Activated naive CD4-positive, alpha-beta T cell treated with anti-CD3 and anti-CD28 coated beads, Interleukin-2, amount 50 U/mL, for 24 hours (primary cell): ENCODE data around the gene RPS2.
A peak's percentile ranks its signal among the peaks of the same experiment; 100 is the strongest.

Experiments
- H3K27ac Mint-ChIP-seq: one replicate; pipeline ENCODE4 v1.8.0; 2021; ENCODE audit warnings: mild to moderate bottlenecking, mixed read lengths
- H3K27me3 Mint-ChIP-seq: one replicate; pipeline ENCODE4 v1.8.0; 2021; ENCODE audit warnings: mixed read lengths
- H3K36me3 Mint-ChIP-seq: one replicate; pipeline ENCODE4 v1.8.0; 2021; ENCODE audit warnings: mixed read lengths
- H3K4me1 Mint-ChIP-seq: one replicate; pipeline ENCODE4 v1.8.0; 2021; ENCODE audit warnings: mixed read lengths
- H3K4me3 Mint-ChIP-seq: one replicate; pipeline ENCODE4 v1.8.0; 2021; ENCODE audit warnings: mild to moderate bottlenecking, mixed read lengths
- H3K9me3 Mint-ChIP-seq: one replicate; pipeline ENCODE4 v1.8.0; 2021; ENCODE audit warnings: mixed read lengths

RPS2 gene

DNA sequence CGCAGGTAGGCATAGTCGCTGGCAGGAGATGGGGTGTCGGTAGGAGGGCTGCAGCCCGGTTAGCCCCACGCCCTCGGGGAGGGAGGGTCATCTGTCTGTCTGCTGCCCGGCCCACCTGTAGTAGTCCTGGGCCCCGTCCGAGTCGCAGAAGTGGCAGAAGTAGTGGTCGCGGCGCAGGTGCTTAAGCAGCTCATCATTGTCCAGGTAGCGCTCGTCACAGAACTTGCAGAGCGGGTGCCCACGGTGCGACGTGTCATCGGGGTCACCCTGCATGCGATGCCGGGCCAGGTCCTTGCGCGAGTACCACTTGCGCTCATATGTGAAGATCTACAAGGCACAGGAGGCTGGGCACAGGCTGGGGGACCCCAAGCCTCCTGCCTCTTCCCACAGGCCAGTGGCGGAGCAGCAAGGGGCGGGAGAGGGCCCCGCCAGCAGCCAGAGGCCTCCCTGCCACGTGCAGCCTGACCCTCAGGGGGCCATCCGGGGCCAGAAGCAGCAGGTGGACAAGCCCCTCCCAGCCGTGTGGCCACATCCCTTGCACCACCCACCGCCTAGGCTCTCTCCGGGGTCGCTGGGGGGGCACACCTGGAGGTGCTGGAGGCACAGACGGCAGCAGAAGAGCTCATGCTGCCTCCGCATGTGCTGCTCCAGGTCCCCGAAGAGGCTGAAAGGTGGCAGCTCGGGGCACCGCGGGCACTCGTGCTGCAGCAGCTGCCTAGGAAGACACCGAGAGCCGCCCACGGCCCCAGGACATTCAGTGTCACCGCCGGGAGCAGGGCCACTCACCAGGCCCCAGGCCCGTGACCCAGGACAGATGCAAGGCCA lies 38.0 kb upstream of the RPS2 start:
- H3K4me3 Mint-ChIP-seq, result no peak overlapping the region
- no peak overlapping the region for H3K27ac Mint-ChIP-seq
- H3K9me3 Mint-ChIP-seq, result no peaks in the 10 kb centered on the region
- H3K36me3 Mint-ChIP-seq, result peaks cover 3% of the 10 kb centered on the region
- peaks cover 22% of the 10 kb centered on the region for H3K4me1 Mint-ChIP-seq
- no peaks in the 10 kb centered on the region for H3K27me3 Mint-ChIP-seq

DNA sequence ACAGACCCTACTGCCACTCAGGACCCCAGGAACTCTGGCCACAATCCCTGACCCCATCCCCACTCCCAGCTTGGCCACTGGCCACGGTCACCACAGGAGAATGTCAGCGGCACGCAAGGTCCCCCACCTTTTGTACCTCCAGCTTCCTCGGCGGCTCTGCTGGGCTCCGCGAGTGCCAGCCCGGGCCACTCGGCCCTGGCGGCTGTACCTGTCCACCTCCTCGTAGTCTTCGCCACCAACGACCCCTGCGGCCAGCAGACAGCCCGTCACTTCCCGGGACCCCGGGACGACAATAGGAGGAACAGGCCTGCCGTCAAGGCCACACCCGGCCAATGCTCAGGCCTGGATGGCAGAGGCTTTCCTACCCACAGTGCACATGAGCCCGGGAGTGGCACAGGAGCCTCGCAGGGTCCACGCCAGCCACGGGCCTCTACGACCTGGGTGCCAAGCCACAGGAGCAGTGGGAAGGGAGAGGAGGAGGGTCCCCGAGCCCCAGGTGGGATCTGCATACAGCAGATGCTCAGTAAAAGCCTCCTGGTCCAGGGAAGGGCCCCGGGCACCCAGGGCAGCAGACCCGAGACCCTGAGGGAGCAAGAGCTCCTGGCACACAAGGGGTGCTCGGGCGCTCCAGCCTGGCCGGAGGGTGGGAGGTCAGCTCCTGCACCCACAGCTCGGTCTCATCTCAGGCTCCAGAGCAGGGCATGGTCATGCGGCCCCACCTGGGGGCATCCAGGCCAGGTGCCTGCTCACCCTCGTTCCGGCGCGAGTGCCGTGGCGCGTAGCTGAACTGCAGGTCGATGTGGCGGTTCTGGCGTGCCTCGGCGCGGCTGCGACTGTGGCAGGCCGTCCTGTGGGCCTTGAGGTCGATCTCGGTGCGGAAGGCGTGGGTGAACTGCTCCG lies 37.1 kb upstream of the RPS2 start:
- no peaks in the 10 kb centered on the region for H3K9me3 Mint-ChIP-seq
- peaks cover 13% of the 10 kb centered on the region for H3K4me1 Mint-ChIP-seq
- H3K27me3 Mint-ChIP-seq, result no peaks in the 10 kb centered on the region
- peaks cover 4% of the 10 kb centered on the region for H3K36me3 Mint-ChIP-seq
- no peak overlapping the region for H3K27ac Mint-ChIP-seq
- H3K4me3 Mint-ChIP-seq, result no peak overlapping the region

DNA sequence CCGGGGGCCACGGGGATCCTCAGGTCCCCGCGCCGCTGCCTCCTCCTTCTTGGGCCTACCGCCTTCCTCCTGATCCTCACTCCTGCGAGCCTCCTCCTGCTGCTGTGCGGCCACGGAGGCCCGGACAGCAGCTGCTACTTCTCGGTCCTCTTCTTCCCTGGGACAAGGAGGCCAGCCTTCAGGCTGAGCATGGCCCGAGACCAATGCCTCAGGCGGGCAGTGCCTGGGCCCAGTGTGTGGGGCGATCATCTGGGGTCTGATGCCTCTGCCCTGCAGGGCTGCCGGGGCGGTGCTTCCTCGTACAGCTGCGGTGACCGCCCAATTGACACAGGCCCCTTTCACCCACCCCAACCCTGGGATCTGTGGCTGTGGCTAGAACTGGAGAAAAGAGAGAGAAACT lies 36.4 kb upstream of the RPS2 start:
- H3K4me1 Mint-ChIP-seq, result peaks cover 9% of the 10 kb centered on the region
- no peak overlapping the region for H3K4me3 Mint-ChIP-seq
- H3K36me3 Mint-ChIP-seq, result peaks cover 4% of the 10 kb centered on the region
- H3K9me3 Mint-ChIP-seq, result no peaks in the 10 kb centered on the region
- no peaks in the 10 kb centered on the region for H3K27me3 Mint-ChIP-seq
- no peak overlapping the region for H3K27ac Mint-ChIP-seq

DNA sequence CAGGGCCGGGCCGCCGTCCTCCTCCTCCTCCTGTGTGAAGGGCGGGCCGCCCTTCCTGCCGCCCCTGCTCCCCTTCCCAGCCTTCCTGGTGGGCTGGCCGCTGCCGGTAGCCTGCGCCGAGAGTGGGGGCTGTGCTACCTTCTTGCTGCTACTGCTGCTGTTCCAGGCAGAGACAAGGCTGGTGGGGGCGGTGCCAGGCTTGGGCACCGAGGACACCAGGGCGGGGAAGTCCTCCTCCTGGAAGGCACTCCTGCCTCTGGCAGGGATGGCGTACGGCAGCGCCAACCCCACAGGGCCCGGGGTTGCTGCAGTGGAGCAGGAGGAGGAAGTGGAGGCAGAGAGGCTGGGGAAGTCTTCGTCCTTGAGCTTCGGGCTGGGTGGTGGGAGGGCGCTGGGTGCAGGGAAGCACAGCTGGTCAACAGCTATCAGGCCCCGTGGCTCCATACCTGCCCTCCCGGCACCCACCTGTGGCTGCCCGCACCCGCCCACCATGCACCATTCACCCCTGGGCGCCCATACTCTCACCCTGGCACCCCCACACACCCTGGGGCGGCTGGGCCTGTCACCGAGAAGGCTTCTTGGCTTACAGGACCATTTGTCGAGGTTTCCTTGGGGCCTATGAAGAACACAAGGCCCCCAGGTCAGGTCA lies 35.4 kb upstream of the RPS2 start:
- Mint-ChIP-seq H3K9me3 (no peaks in the 10 kb centered on the region), H3K4me3 (no peak overlapping the region), H3K4me1 (peaks cover 6% of the 10 kb centered on the region), H3K36me3 (peaks cover 4% of the 10 kb centered on the region), H3K27ac (no peak overlapping the region), H3K27me3 (no peaks in the 10 kb centered on the region)

- Mint-ChIP-seq H3K4me3 (no peak overlapping the region), H3K4me1 (peaks cover 3% of the 10 kb centered on the region), H3K9me3 (no peaks in the 10 kb centered on the region), H3K27me3 (no peaks in the 10 kb centered on the region), H3K27ac (no peak overlapping the region), H3K36me3 (peaks cover 4% of the 10 kb centered on the region)
These were observed 34.5 kb upstream of the RPS2 start for GRCh38 chr16:1998852-1999801.

DNA sequence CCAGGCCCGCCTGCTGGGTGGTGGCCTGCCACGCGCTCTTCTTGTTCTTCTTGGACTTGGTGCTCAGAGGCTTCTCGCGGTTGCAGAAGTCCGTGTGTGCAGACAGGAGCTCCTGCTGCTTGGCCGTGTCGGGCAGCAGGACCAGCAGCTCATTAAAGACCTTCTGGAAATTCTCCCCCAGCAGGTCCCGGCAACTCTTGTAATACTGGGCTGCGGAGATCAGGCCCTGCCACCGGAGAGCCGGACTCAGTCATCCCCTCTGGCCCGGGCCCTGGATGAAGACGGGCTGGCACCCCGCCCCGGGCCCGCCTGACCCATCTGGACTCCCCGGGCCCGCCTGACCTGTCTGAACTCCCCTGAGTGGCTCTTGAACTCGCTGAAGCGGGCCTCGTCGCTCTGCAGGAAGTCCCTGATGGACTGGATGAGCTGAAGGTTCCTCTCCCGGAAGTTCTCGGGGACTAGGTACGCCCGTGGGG lies 33.8 kb upstream of the RPS2 start:
- H3K27ac Mint-ChIP-seq, result no peak overlapping the region
- H3K27me3 Mint-ChIP-seq, result no peaks in the 10 kb centered on the region
- H3K4me3 Mint-ChIP-seq, result no peak overlapping the region
- peaks cover 4% of the 10 kb centered on the region for H3K36me3 Mint-ChIP-seq
- H3K4me1 Mint-ChIP-seq, result peaks cover 4% of the 10 kb centered on the region
- H3K9me3 Mint-ChIP-seq, result no peaks in the 10 kb centered on the region

DNA sequence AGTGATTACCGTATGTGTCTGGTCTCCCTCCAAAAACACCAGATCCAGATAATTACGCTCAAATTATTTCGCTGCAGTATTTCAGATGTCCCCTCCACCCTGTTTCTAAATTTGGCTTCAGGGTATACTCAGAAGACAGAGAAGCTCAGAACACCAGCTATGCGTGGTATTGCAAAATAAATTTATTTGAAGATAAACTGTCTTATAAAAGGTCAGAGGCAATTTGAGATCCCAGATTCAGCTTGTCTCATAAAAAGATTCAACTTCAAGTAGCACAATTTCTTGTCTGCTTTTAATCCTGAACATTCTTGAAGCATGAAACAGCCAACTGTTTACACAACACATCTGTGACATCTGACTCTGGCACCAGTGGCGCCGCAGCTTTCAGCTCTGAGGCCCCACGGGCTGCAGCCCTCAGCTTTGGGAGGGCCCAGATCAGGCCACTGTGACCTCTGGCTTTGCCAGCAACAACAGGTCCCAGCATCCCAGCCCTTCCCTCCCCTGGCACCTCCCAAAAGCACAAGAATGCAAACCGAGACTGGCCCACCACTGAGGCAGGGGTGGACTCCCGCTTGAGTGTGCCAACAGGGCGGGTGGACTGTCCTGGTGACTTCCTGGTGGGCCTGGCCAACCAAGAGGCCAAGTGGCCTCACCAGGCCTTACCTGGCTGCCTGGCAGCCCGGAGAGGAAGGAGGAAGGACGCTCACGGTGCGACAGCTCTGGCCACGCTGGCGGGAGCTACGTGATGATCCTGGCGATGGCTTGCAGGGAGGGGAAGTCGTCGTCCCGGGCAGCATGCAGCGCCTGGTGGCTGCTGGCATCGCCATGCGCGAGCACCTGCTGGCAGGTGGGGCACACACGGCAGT lies 33.1 kb upstream of the RPS2 start:
- Mint-ChIP-seq H3K27me3 (no peaks in the 10 kb centered on the region), H3K4me3 (no peak overlapping the region), H3K9me3 (no peaks in the 10 kb centered on the region), H3K4me1 (peaks cover 4% of the 10 kb centered on the region), H3K27ac (no peak overlapping the region), H3K36me3 (peaks cover 4% of the 10 kb centered on the region)

- H3K36me3 Mint-ChIP-seq, result peaks cover 4% of the 10 kb centered on the region
- no peaks in the 10 kb centered on the region for H3K9me3 Mint-ChIP-seq
- no peak overlapping the region for H3K4me3 Mint-ChIP-seq
- no peak overlapping the region for H3K27ac Mint-ChIP-seq
- peaks cover 6% of the 10 kb centered on the region for H3K27me3 Mint-ChIP-seq
- peaks cover 18% of the 10 kb centered on the region for H3K4me1 Mint-ChIP-seq
These were observed 29.1 kb upstream of the RPS2 start for GRCh38 chr16:1993731-1994131.

- Mint-ChIP-seq H3K4me3 (no peak overlapping the region), H3K9me3 (no peaks in the 10 kb centered on the region), H3K27me3 (peaks cover 9% of the 10 kb centered on the region), H3K27ac (no peak overlapping the region), H3K4me1 (peaks cover 21% of the 10 kb centered on the region), H3K36me3 (peaks cover 2% of the 10 kb centered on the region)
These were observed 28.2 kb upstream of the RPS2 start for GRCh38 chr16:1992704-1993317.

GRCh38 chr16:1991948-1992703 lies 27.5 kb upstream of the RPS2 start:
- no peaks in the 10 kb centered on the region for H3K36me3 Mint-ChIP-seq
- peaks cover 9% of the 10 kb centered on the region for H3K27me3 Mint-ChIP-seq
- no peak overlapping the region for H3K27ac Mint-ChIP-seq
- H3K9me3 Mint-ChIP-seq, result no peaks in the 10 kb centered on the region
- H3K4me3 Mint-ChIP-seq, result peak overlapping the region; percentile 77
- H3K4me1 Mint-ChIP-seq, result peaks cover 21% of the 10 kb centered on the region

DNA sequence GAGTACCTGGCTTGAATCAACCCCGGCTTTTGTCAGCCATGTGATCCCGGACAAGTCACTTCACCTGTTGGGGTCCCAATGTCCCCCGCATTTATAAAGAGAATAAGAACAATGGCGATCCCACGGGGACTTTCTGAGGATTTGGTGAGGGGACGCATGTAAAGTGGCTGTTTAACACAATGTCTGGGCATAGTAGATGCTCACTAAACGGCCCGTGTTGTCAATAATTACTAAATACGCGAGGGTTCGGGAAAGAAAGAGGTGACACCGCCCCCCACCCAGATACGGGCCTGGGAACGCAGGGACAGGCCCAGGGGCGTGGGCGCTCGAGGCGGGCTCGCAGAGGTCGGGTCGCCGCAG lies 26.9 kb upstream of the RPS2 start:
- Mint-ChIP-seq H3K4me1 (peaks cover 21% of the 10 kb centered on the region), H3K9me3 (no peaks in the 10 kb centered on the region), H3K36me3 (peaks cover 2% of the 10 kb centered on the region), H3K4me3 (peak overlapping the region; percentile 77), H3K27me3 (peaks cover 9% of the 10 kb centered on the region), H3K27ac (no peak overlapping the region)

DNA sequence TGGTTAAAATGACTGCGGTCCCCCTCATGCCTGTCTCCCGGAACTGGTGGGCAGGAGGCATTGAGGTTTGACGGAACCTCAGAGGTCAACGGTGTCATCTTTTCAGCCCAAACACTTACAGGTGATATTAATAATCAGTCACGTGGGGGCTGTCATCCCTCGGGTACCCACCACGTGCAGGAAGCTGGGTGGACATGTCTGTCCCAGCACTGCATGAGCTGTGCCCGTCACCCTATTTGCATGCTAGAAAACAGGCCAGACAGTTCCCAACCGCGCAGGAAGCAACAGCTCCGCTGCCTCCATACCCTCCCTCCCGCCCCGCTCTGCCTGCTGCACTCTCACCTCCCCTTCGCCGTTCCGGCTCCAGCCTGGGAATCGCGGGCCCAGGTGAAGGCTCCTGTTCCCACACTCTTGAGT lies 26.5 kb upstream of the RPS2 start:
- Mint-ChIP-seq H3K4me1 (peaks cover 21% of the 10 kb centered on the region), H3K4me3 (peak overlapping the region; percentile 77), H3K27me3 (peaks cover 9% of the 10 kb centered on the region)

More for the DNA sequence above, 26.5 kb upstream of the RPS2 start:
- Mint-ChIP-seq H3K36me3 (peaks cover 3% of the 10 kb centered on the region), H3K9me3 (no peaks in the 10 kb centered on the region), H3K27ac (peak overlapping the region; percentile 30)
